ENCODE results near the gene TRIM49B. TPM values are rescaled to one million over a fixed set of nuclear protein-coding genes. Genes with fewer than 3 reads are reported as not detected.
"Not testable (repeated sequence)": the region's sequence is repeated elsewhere in the genome, so short reads cannot be mapped to it uniquely, and the experiment has no call there.

Gene TRIM49B, protein sequence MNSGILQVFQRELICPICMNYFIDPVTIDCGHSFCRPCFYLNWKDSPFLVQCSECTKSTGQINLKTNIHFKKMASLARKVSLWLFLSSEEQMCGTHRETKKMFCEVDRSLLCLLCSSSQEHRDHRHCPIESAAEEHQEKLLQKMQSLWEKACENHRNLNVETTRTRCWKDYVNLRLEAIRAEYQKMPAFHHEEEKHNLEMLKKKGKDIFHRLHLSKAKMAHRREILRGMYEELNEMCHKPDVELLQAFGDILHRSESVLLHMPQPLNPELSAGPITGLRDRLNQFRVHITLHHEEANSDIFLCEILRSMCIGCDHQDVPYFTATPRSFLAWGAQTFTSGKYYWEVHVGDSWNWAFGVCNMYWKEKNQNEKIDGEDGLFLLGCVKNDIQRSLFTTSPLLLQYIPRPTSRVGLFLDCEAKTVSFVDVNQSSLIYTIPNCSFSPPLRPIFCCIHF
- total RNA-seq (not detected), polyA plus RNA-seq (not detected)
- long read RNA-seq, donor 1, result 0 reads
- long read RNA-seq, donor 2, result 0 reads

DNA sequence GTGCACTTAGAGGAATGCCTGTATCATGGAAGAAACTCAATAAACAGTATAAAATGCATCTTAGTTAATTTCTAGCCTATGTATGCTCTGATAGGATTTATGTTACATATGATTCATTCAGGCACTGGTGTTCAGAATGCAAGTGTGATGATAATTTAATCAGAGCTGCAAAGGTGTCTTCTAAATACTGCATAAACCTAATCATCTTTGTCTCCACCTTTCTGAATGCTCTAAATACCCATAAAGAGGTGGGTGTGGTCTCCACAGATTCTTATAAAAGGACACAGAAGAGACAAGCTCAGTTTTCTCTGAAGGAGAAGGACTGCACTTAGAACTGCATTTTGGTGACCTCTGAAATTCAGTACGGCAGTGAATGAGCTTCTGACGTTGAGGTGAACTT lies at the start of gene TRIM49B:
TRIM49B (plus strand) TSS at position 301 of the 400 bp plus-strand sequence. CDS start 2,777 bp downstream, outside the sequence.
- H3K27me3 ChIP-seq (replicated peaks in 1 of 7); DNase-seq; intact Hi-C loops (cut with DNase I; ENCODE audit: low total_unique reads); H3K9me3 ChIP-seq; H3K27ac ChIP-seq; H3K4me1 ChIP-seq; H3K4me3 ChIP-seq; H3K36me3 ChIP-seq: not testable (repeated sequence)
- WGBS, 5 donors, result 34 to 48% (median 38%) methylated on average over 2 of the region's 2 CpGs

DNA sequence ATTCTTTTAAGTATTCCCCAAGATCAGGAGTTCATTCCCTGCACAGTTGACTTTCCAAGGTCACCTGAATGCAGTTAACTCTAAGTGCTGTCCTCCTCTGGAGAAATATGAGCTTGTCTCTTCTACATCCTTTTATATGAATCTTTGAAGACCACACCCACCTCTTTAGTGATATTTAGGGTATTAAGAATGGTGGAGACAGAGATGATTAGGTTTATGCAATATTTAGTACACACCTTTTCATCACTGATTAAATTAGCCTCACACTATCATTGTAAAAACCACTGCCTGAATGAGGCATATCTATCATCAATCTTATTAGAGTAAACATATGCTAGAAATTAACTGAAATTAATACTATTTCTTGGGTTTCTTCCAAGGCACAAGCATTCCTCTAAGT lies 44.8 kb upstream of the TRIM49B start, which contains the start of gene TRIM51G:
TRIM51G (minus strand) TSS at position 101 of the 400 bp plus-strand sequence. CDS start 2,190 bp downstream, outside the sequence.
- H3K27ac ChIP-seq; DNase-seq; H3K36me3 ChIP-seq; H3K4me1 ChIP-seq; H3K4me3 ChIP-seq; H3K27me3 ChIP-seq (replicated peaks in 1 of 7); H3K9me3 ChIP-seq; intact Hi-C loops (cut with DNase I; ENCODE audit: low total_unique reads): not testable (repeated sequence)

DNA sequence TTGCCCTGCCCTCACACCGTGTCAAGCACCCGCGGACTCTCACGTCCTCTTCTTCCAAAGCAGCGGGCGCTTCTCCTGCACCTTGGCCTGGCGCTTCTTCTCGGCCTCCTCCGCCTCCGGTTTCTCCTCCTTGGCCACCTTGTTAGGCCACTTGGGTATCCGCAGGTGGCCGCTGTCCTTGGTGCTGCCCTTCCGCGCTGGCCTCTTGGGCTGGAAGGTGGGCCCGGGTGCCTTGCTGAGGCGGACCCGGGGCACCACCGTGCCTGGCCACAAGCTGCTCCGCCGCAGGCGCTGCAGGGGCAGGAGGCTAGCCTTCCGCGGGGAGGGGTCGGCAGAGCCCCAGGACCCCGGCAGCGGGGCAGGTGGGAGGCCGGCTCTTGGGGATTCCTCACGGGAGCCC lies 19.6 kb downstream of the TRIM49B start:
- 49 to 80% (median 59%) methylated on average over 14 to 27 of the region's 28 CpGs for WGBS, 5 donors
- intact Hi-C loops (cut with DNase I; ENCODE audit: low total_unique reads); H3K4me3 ChIP-seq; H3K27ac ChIP-seq; H3K36me3 ChIP-seq; H3K4me1 ChIP-seq; DNase-seq; H3K27me3 ChIP-seq (replicated peaks in 1 of 7): not testable (repeated sequence)
- H3K9me3 ChIP-seq, result peaks cover 0 to 18% (median 0%) of the 10 kb centered on the region in 8 donors

DNA sequence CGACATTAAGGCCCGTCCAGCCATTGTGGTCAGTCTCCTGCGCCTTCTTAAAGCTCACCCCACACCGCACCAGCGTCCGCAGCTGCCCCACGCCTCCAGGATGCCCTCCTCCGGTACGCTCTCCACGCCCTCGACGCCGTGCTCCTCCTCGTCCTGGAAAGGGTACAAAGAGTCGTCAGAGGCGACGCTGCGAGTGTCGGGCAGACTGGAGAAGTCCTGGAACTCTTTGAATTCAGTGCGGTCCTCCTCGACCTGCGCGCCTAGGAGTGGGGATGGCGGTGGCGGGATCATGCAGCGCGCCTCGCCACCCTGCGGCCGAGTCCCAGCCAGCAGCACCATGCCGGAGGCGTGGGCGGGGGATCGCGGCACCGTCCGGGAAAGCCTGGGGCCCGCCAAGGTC lies 21.2 kb downstream of the TRIM49B start:
- H3K4me3 ChIP-seq; H3K4me1 ChIP-seq; H3K27ac ChIP-seq; H3K27me3 ChIP-seq (replicated peaks in 1 of 7); H3K36me3 ChIP-seq; DNase-seq; intact Hi-C loops (cut with DNase I; ENCODE audit: low total_unique reads): not testable (repeated sequence)
- H3K9me3 ChIP-seq, result peaks cover 0 to 18% (median 0%) of the 10 kb centered on the region in 8 donors
- WGBS, 5 donors, result 62 to 77% (median 68%) methylated on average over 27 to 38 of the region's 38 CpGs

DNA sequence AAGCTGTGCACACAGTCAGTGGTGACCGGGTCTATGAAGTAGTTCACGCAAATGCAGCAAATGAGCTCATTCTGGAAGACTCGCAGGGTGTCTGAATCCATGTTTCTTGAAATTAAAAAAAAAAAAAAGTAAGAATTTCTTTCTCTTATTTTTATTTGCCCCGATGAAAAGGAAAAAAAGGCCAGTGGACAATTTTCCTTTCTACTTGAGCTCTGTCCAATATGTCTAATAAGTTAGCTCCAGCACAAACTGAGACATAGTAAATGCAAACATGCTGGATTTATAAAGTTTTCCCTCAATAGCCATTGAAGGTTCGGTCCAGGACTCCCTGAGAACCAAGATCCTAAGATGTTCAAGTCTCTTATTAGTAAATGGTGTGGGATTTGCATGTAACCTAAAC lies 30.4 kb downstream of the TRIM49B start, which contains the start of gene TRIM64C:
TRIM64C (minus strand) TSS at position 101 of the 400 bp plus-strand sequence; CDS start at position 101, 0 bp downstream.
- H3K27me3 ChIP-seq (replicated peaks in 1 of 7); H3K4me1 ChIP-seq; intact Hi-C loops (cut with DNase I; ENCODE audit: low total_unique reads); H3K36me3 ChIP-seq; DNase-seq; H3K4me3 ChIP-seq; H3K9me3 ChIP-seq; H3K27ac ChIP-seq: not testable (repeated sequence)
- 76 to 89% (median 82%) methylated on average over 5 of the region's 5 CpGs for WGBS, 5 donors

DNA sequence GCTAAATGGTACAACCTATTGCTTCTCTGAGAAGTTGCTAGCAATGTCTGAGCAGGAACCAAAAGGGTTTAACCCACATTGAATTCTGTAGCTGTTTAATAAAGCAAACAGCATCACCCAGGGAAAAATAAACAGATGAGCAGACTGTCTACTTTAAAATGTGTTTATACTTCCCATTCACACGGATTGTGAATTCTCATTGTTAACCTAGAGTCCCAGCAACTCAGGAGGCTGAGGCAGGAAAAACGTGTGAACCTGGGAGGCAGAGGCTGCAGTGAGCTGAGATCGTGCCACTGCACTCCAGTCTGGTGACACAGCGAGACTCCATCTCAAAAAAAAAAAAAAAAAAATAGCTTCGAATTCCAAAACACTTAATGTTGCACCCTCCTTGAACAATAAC lies 41.3 kb downstream of the TRIM49B start:
- H3K4me1 ChIP-seq; intact Hi-C loops (cut with DNase I; ENCODE audit: low total_unique reads); H3K9me3 ChIP-seq; H3K4me3 ChIP-seq; DNase-seq; H3K36me3 ChIP-seq; H3K27ac ChIP-seq; H3K27me3 ChIP-seq (replicated peaks in 1 of 7): not testable (repeated sequence)
- 63 to 70% (median 67%) methylated on average over 5 of the region's 5 CpGs for WGBS, 5 donors

Small RNA genes lying within 50 kb of the gene (small RNA-seq; reads per million reads assigned to genes)
- 0 reads per million in 4 donors for gene AC084851.1

Other genes with a start within 250 kb of the TRIM49B start
- not detected for gene TRIM51G, start 44.9 kb upstream of the TRIM49B start, total RNA-seq
- not detected for gene TRIM51G, start 44.9 kb upstream of the TRIM49B start, polyA plus RNA-seq
- not detected for gene TRIM64C, start 30.3 kb downstream of the TRIM49B start, total RNA-seq
- not detected for gene TRIM64C, start 30.3 kb downstream of the TRIM49B start, polyA plus RNA-seq
- 10 to 100 TPM in 1 of 7 donors, 1 to 10 TPM in 6; 2.5 to 14.0 (median 5.9) TPM for gene FOLH1, start 179.8 kb downstream of the TRIM49B start, total RNA-seq
- 1 to 10 TPM; 1.2 to 2.2 (median 1.5) TPM for gene FOLH1, start 179.8 kb downstream of the TRIM49B start, polyA plus RNA-seq